ENCODE data around the gene TMEM125. TPM values are rescaled to one million over a fixed set of nuclear protein-coding genes. Genes with fewer than 3 reads are reported as not detected.

The TMEM125 gene
- total RNA-seq, 4 donors from 2014 or later = 19.7 to 66.8 (median 51.2) TPM

GRCh38 chr1:43315481-43315880 lies 45.7 kb downstream of the TMEM125 start:
- no peak for TF ChIP-seq POLR2A (IDR thresholded peaks at IDR 0.05)
- no peak for TF ChIP-seq POLR2AphosphoS5 (IDR thresholded peaks at IDR 0.05)
- WGBS, 2 donors (ENCODE audit: low coverage in 1 of 2) = 90 to 100% methylated on average over 1 to 3 of the region's 3 CpGs
- intact Hi-C loops (cut with DNase I; ENCODE audit: low total_unique reads) (no loop called here), in situ Hi-C loops (cut with MboI; ENCODE audit: low pct_ligation_motif_present in 1 of 4, low pct_unique_long_range_greater_than_20kb in 1 of 4, low sequenced_read_pairs in 3 of 4) (no loop called here)
- Histone ChIP-seq H3K9me3 (no peaks in the 10 kb centered on the region), H3K4me1 (peaks cover 0 to 13% (median 7%) of the 10 kb centered on the region in 4 donors), H3K27ac (no peak overlapping the region), H3K36me3 (no peaks in the 10 kb centered on the region), H3K27me3 (no peaks in the 10 kb centered on the region), H3K4me3 (no peak overlapping the region)
- no peak for DNase-seq

GRCh38 chr1:43315963-43316737 lies 46.4 kb downstream of the TMEM125 start:
- WGBS, 2 donors (ENCODE audit: low coverage in 1 of 2) = 76 to 87% methylated on average over 3 to 10 of the region's 10 CpGs
- Histone ChIP-seq H3K9me3 (no peaks in the 10 kb centered on the region), H3K27me3 (no peaks in the 10 kb centered on the region), H3K36me3 (no peaks in the 10 kb centered on the region), H3K4me1 (peaks cover 0 to 13% (median 7%) of the 10 kb centered on the region in 4 donors), H3K4me3 (no peak overlapping the region), H3K27ac (no peak overlapping the region)
- DNase-seq = no peak
- intact Hi-C loops (cut with DNase I; ENCODE audit: low total_unique reads) = no loop called here
- TF ChIP-seq POLR2AphosphoS5 (IDR thresholded peaks at IDR 0.05) (no peak), EP300 (IDR thresholded peaks at IDR 0.05; ENCODE audit: low read depth) (no peak), CTCF (IDR thresholded peaks at IDR 0.05) (no peak), POLR2A (IDR thresholded peaks at IDR 0.05) (no peak)
- in situ Hi-C loops (cut with MboI; ENCODE audit: low pct_ligation_motif_present in 1 of 4, low pct_unique_long_range_greater_than_20kb in 1 of 4, low sequenced_read_pairs in 3 of 4) = no loop called here

- no peaks in the 10 kb centered on the region for H3K9me3 ChIP-seq
- H3K36me3 ChIP-seq = no peaks in the 10 kb centered on the region
- no peak overlapping the region for H3K4me3 ChIP-seq
- H3K4me1 ChIP-seq = peaks cover 0 to 13% (median 7%) of the 10 kb centered on the region in 4 donors
- H3K27me3 ChIP-seq = no peaks in the 10 kb centered on the region
- DNase-seq = no peak
- intact Hi-C loops (cut with DNase I; ENCODE audit: low total_unique reads) = no loop called here
- no peak overlapping the region for H3K27ac ChIP-seq
- WGBS, 2 donors (ENCODE audit: low coverage in 1 of 2) = 84 to 100% methylated on average over 2 to 16 of the region's 16 CpGs
- in situ Hi-C loops (cut with MboI; ENCODE audit: low pct_ligation_motif_present in 1 of 4, low pct_unique_long_range_greater_than_20kb in 1 of 4, low sequenced_read_pairs in 3 of 4) = no loop called here
- TF ChIP-seq POLR2A (IDR thresholded peaks at IDR 0.05) (no peak), POLR2AphosphoS5 (IDR thresholded peaks at IDR 0.05) (no peak), EP300 (IDR thresholded peaks at IDR 0.05; ENCODE audit: low read depth) (no peak), CTCF (IDR thresholded peaks at IDR 0.05) (no peak)
Observed at GRCh38 chr1:43316738-43317520, 47.1 kb downstream of the TMEM125 start.

GRCh38 chr1:43317817-43318471 lies 48.2 kb downstream of the TMEM125 start:
- Histone ChIP-seq H3K27me3 (no peaks in the 10 kb centered on the region), H3K4me1 (peaks cover 0 to 13% (median 7%) of the 10 kb centered on the region in 4 donors), H3K9me3 (no peaks in the 10 kb centered on the region), H3K36me3 (no peaks in the 10 kb centered on the region), H3K27ac (no peak overlapping the region), H3K4me3 (no peak overlapping the region)
- 90% methylated on average over 15 of the region's 15 CpGs; no CpG with 5 or more reads in 1 of the 2 donors for WGBS, 2 donors (ENCODE audit: low coverage in 1 of 2)
- TF ChIP-seq POLR2AphosphoS5 (IDR thresholded peaks at IDR 0.05) (no peak), EP300 (IDR thresholded peaks at IDR 0.05; ENCODE audit: low read depth) (no peak), POLR2A (IDR thresholded peaks at IDR 0.05) (no peak), CTCF (IDR thresholded peaks at IDR 0.05) (no peak)
- in situ Hi-C loops (cut with MboI; ENCODE audit: low pct_ligation_motif_present in 1 of 4, low pct_unique_long_range_greater_than_20kb in 1 of 4, low sequenced_read_pairs in 3 of 4) (no loop called here), intact Hi-C loops (cut with DNase I; ENCODE audit: low total_unique reads) (no loop called here)
- no peak for DNase-seq

Data from transverse colon (tissue), 4 donors.